Mononuclear cell (primary cell): Measurements from ENCODE around the gene CD207. TPM values are rescaled to one million over a fixed set of nuclear protein-coding genes. Genes with fewer than 3 reads are reported as not detected.

Experiments used
- H3K27me3 ChIP-seq: 2 replicates; pipeline ENCODE4 v1.6.0; 2011; ENCODE audit warnings: low read length, control low read depth; ENCODE audit not compliant: insufficient read depth
- H3K4me1 ChIP-seq: 2 replicates; pipeline ENCODE4 v1.5.1; 2011; ENCODE audit warnings: mild to moderate bottlenecking, low read length, control low read depth; ENCODE audit not compliant: insufficient read depth
- H3K4me3 ChIP-seq: 2 replicates; pipeline ENCODE4 v1.5.1; 2011; ENCODE audit warnings: mild to moderate bottlenecking, low read length, moderate library complexity
- H3K9me3 ChIP-seq: 2 replicates; pipeline ENCODE4 v1.5.1; 2011; ENCODE audit warnings: low read depth, mild to moderate bottlenecking, control low read depth, low read length
- total RNA-seq: library from RNA; depleted of rRNA; stranded (reverse); fragments of >200 nt; gene quantifications from one replicate; pipeline ENCODE4 v1.2.3, GENCODE V29; 2012

The CD207 gene
- total RNA-seq, 1 donor = 0.10 TPM

DNA sequence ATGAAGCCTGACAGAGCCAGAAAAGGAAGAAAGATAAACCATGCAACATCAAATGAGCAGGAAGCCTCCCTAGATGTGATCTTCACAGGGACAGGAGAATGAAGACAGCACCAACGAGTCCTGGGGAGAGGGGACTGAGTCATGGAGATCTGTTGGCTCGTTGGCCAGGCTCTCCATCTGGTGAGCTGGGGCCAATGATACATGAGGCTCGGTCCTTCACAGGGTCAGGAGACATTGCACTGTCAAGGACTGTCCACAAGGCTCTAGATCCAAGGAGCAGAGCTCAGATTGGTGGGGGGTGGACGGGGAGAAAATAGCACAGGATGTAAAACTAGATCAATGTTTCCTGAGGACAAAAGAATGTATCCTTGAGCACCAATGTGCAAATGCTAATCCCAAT, 735 bp downstream of the CD207 start:
- H3K4me1 ChIP-seq = peaks cover 38% of the 10 kb centered on the region

DNA sequence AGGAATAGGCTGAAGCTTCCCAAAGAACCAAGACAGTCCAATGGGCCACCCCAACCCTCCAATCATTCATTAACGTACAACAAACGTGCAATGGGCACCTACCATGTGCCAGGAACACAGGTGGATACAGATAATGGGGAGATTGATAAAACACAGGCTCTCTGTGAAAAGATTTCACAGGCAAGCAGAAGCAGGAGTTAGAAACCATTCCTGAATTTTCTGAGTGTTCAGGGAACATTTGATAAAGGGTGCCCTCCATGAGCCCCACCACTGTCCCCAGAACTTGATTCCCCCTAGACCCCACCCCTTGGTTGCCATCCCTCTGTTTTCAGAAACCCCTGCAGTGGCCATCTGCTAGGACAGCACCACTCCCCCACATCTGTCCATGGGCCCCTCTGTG, 1.5 kb downstream of the CD207 start:
- H3K27me3 ChIP-seq = no peaks in the 10 kb centered on the region
- H3K4me1 ChIP-seq = peaks cover 38% of the 10 kb centered on the region
- no peak overlapping the region for H3K4me3 ChIP-seq
- no peaks in the 10 kb centered on the region for H3K9me3 ChIP-seq

More for the DNA sequence above, 735 bp downstream of the CD207 start:
- no peaks in the 10 kb centered on the region for H3K9me3 ChIP-seq
- H3K4me3 ChIP-seq = no peak overlapping the region
- no peaks in the 10 kb centered on the region for H3K27me3 ChIP-seq

DNA sequence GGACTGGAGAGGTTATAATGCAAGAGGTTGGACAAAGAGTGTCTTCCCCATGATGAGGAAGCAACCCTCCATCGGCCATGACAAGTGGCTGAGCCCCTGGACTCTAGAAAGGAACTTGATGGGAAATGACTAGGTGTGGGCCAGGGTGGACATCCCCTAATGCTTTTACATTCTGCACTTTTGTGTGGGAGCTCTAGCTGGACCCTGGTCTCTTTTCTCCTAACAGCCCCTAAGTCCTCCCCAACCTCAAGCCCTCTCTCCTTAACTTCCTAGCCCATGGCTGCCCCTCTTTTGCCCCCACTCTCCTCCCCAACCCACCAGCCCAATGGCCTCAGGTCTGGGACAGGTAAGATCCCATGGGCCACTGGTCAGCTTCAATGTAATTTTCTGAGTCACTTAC, 2.4 kb downstream of the CD207 start:
- Histone ChIP-seq H3K4me3 (no peak overlapping the region), H3K4me1 (peaks cover 31% of the 10 kb centered on the region), H3K27me3 (no peaks in the 10 kb centered on the region), H3K9me3 (no peaks in the 10 kb centered on the region)

DNA sequence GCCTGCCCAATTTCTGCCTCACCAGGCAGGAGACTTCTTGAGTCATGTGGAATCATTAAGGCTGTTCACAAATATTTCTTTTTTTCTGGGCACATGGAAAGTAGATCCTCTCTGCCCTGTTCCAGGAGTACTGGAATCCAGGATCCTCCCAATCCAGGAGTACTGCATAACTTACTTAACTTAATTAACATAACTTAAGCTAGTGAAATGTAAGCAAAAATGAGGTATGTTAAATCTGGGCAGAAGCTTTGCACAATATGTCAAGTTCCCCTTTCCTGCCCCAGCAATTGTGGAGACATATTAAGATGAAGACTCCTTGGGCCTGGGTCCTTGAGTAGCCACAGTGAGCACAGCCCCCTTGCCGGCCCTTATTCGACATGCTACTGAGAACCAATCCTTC, 3.2 kb downstream of the CD207 start:
- H3K9me3 ChIP-seq = no peaks in the 10 kb centered on the region
- no peaks in the 10 kb centered on the region for H3K27me3 ChIP-seq
- peaks cover 29% of the 10 kb centered on the region for H3K4me1 ChIP-seq
- no peak overlapping the region for H3K4me3 ChIP-seq

DNA sequence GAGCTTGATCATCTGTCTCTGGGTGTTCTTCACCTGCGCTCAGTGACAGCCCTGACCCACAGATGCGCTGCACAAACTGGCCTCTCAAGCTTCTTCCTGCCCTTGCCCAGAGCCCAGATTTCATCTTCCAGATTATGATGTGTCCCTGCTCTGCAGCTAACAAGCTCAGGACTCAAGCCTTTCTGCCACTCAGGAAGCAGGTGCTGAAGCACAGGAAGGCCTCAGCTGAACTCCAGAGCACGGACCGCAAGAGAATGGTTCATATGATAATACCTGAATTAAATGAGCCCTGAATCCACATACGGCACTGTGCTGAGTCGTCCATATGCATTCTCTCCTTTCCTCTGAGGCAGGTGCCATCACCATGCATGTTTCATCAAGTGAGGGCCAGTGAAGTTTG, 3.8 kb downstream of the CD207 start:
- Histone ChIP-seq H3K9me3 (no peaks in the 10 kb centered on the region), H3K4me3 (no peak overlapping the region), H3K27me3 (no peaks in the 10 kb centered on the region), H3K4me1 (peaks cover 31% of the 10 kb centered on the region)

DNA sequence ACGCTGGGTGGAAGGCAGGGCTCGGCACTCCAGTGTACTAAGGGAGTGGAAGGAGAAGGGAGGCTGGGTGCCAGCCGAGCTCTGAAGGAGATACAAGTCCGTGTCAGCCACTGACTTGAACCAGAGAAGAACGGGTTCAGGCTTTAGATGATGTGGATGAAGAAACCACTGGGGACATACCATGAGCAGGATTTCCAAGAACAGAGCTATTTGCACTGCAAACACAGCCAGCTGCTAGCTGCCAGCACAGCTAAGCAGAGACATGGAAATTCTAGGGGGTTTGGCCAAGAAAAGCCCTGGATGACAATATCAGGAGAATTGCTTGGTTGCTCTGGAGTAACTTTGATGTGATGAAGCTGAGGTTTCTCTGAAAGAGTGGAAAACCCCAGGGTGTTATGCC, 5.2 kb downstream of the CD207 start:
- no peak overlapping the region for H3K4me3 ChIP-seq
- no peaks in the 10 kb centered on the region for H3K27me3 ChIP-seq
- H3K9me3 ChIP-seq = no peaks in the 10 kb centered on the region
- peaks cover 43% of the 10 kb centered on the region for H3K4me1 ChIP-seq

DNA sequence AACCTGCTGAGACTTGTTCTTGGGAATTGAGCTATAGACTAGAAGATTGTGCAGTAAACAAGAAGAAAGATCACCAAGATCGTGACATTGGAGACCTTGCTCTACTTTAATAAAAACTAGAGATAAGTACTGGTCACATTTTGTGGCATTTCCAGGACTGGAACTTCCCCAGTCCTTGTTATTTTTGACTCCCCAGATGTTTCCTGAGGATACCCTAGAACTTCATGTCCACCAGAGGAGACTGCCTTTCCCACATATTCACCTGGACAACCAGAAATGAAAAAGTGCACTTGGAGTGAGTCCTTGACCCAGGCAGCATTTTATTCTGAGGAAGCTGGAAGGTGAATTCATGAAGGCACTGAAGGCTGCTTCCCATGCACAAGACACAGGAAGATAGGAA, 5.7 kb downstream of the CD207 start:
- H3K9me3 ChIP-seq = no peaks in the 10 kb centered on the region
- H3K4me3 ChIP-seq = no peak overlapping the region
- peaks cover 41% of the 10 kb centered on the region for H3K4me1 ChIP-seq
- H3K27me3 ChIP-seq = no peaks in the 10 kb centered on the region

DNA sequence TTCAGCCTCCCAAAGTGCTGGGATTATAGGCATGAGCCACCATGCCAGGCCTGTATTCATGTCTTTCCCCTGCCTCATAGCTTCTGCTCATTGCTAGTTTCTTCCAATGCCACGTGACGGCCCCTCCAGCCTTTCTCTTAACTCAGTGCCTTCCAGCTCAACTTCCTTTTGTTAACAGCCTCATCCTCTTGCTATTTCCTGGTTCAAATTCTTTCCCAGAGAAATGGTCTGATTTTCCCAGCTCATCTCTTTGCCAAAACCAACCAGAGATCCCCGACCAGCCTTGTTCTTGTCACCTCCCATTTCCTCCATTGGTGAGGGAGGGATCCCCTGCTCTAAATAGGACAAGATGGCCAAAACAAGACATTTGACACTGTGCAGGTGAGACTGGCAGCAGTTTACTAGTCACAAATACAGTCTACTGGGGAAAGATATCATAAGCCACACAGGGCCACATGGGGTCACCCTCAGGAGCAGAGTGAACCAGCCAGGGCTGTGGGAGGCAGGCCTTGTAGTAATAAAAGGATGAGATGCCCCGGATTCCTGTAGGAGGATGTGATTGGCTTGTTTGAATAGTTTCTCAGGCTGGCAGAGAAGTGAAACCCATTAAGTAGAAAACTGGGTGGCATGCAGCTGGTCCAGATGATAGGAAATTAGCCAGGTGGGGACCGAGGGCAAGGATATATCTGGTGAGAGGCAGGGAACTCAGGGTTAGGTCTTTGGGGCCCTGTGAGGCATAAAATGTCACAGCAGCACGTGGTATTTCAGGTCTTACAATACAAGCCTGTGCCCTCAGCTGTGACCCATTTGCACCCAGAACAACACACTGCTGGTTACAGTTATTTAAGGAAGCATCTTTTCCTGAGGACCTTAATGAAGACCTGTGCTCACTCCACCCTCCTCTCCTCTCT, 6.4 kb downstream of the CD207 start:
- Histone ChIP-seq H3K4me3 (no peak overlapping the region), H3K9me3 (no peaks in the 10 kb centered on the region), H3K27me3 (no peaks in the 10 kb centered on the region), H3K4me1 (peaks cover 35% of the 10 kb centered on the region)

DNA sequence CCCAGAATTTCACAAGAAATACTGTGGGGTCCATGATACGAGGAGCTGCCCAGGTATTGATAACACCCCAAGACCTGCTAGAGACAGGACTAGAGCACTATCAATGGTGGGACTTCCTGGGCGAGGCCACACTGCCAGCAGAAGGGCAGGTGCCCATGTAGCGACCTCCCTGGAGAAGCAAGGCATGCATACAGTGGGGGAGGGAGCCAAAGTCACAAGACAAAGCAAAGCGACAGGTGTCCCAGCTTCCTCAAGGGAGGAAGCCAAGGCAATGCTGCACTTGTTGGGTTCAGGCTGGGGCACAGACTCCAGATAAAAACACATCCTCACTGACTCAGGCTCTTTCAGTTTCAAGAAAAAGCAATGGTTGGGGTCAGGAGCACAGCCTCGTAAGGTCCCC, 7.5 kb downstream of the CD207 start:
- no peak overlapping the region for H3K4me3 ChIP-seq
- peaks cover 39% of the 10 kb centered on the region for H3K4me1 ChIP-seq
- no peaks in the 10 kb centered on the region for H3K9me3 ChIP-seq
- H3K27me3 ChIP-seq = no peaks in the 10 kb centered on the region

DNA sequence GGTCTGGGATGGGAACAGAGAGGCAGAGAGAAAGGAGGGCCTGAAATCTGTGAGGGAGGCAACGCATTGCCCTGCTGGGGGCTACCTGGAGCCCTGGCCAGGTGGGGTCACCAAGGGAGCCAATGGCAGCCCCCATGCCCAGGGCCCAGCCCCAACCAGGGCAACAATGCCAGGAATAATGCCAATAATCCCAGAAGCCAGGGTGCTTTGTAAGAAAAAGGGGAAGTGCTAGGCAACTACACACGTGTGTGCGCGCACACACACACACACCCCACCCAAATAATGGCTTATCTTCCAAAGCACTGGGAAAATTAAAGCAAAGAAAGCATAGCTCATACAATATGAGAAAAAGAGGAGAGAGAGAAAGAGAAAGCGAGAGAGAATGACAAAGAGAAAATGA, 8.2 kb downstream of the CD207 start:
- H3K4me1 ChIP-seq = peaks cover 37% of the 10 kb centered on the region
- H3K4me3 ChIP-seq = no peak overlapping the region
- no peaks in the 10 kb centered on the region for H3K9me3 ChIP-seq
- no peaks in the 10 kb centered on the region for H3K27me3 ChIP-seq

DNA sequence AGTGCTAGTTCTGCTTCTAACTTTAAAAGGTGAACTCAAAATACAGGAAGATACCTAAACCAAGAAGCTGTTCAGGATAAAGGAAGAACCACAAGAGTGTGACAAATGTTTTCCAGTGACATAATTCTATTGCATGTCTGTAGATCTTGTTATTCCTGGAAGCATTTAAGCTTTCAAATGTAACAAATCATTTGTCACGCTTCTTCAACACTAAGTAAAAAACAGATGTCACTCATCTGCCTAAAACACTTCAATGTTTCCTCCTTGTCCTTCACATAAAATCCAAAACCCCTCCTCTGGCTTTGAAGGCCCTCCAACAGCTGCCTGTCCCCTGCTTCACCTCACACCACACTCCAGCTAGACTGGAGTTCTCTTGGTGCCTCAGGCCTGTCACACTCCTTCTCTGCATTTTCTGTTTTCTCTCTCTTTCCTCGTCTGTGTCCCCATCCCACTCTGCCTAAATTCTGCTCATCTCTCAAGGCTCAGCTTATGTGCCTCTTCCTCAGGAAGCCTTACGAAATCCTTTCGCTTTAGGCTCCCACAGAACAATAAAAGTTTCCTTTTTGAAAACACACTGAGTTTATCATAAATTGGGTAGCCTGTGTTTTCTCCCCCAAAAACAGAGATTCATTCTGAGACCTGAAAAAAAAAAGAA, 8.8 kb downstream of the CD207 start:
- no peak overlapping the region for H3K4me3 ChIP-seq
- no peaks in the 10 kb centered on the region for H3K27me3 ChIP-seq
- peaks cover 32% of the 10 kb centered on the region for H3K4me1 ChIP-seq
- H3K9me3 ChIP-seq = no peaks in the 10 kb centered on the region

DNA sequence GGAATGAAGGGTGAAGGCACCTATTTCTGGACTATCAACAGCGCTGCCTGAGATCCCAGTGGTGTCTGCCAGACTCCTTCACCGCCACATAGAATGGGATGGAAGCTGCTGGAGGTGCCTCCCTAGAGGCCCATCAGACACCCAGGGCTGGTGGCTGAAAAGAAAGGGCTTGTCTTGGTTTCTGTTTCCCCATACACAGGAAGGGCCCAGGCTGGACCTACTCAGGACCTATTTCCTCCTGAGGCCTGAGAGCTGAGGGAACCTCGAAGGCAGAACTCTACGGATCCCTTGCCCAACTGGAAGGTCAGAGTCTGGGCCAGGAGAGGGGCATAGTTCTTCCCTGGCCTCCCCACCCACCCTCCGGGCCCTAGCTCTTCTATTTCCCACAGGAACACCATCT, 12.4 kb downstream of the CD207 start:
- H3K4me1 ChIP-seq = peaks cover 32% of the 10 kb centered on the region
- H3K27me3 ChIP-seq = no peaks in the 10 kb centered on the region
- H3K9me3 ChIP-seq = no peaks in the 10 kb centered on the region
- H3K4me3 ChIP-seq = no peak overlapping the region

DNA sequence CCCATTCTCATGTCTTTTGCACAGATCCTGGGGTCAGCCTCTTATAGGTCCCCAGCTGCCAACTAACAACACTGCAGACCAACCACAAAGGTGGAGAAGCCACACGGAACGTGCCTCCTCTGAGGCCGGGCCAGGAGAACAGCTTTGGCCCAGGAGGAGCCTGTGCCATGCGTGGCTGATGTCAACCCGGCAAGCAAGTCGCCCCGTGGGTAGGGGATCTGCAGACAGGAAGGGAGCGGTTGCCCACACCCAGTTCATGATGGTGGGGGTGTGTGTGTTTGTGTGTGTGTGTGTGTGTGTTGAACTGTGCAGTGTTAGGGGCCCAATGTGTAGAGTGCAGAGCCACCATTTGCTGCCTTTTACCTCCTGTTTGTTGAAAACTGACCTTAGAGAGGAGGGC, 12.8 kb downstream of the CD207 start:
- H3K4me3 ChIP-seq = no peak overlapping the region
- no peaks in the 10 kb centered on the region for H3K9me3 ChIP-seq
- H3K4me1 ChIP-seq = peaks cover 32% of the 10 kb centered on the region
- H3K27me3 ChIP-seq = no peaks in the 10 kb centered on the region

DNA sequence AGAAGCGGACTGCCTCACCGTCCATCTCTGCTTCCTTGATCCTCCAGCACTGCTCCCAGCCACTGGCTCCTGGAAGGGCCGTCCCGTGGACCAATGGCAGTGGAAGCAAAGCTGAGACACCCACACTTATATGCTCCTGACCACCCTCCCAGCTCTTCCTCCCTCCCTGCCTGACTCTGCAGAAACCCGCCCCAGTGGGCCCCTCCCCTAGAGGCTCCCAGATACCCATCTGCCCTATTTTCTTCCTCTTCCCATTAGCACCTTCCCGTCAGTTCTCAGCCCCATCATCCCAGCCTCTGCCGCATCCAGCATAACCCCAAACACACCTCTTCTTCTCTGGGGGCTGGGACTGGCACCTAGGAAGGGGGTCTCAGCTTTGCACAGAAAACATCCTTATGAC, 15.1 kb downstream of the CD207 start, which contains the start of gene CLEC4F:
Gene CLEC4F, minus strand, starts transcription at position 101 of the 400 bp plus-strand sequence. Its CDS starts 76 bp downstream, at position 25.
- Histone ChIP-seq H3K4me3 (no peak within 1 kb of the TSS), H3K4me1 (peaks cover 12% of the 10 kb centered on the region), H3K9me3 (no peaks in the 10 kb centered on the region), H3K27me3 (no peaks in the 10 kb centered on the region)

DNA sequence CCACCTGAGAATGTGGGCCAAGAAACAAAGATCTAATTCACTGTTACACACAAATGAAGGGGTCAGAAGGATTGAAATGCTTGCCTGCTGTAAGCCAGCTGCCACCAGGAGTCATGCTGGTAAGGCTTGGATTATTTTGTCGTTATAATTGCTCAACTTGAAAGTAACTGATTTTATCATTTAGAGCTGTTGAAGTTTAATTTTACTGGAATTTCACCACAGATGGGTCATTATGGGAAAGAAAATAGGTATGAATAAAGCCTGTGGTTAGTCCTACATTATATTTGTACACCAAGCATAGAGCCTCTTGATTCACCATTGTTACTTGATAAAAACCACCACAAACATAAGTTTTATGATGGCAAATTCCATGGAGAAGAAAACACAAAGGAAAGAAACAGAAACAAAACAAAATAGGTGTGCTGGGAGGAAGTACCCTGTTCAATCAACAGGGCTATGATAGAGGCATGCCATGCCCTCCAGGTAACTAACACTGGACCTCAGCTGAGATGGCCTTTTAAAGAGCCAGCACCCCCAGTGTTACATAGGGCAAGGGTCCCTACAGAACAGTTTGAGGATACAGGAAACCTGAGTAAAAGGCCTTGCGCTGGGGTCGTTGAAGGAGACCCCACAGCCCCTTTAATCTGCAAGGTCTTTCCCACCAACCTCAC, 18.2 kb downstream of the CD207 start:
- no peaks in the 10 kb centered on the region for H3K4me1 ChIP-seq
- H3K27me3 ChIP-seq = no peaks in the 10 kb centered on the region
- H3K4me3 ChIP-seq = no peak overlapping the region
- no peaks in the 10 kb centered on the region for H3K9me3 ChIP-seq
